ENCODE results near the gene KRT72. TPM values are rescaled to one million over a fixed set of nuclear protein-coding genes. Genes with fewer than 3 reads are reported as not detected.

Gene KRT72
- total and polyA plus RNA-seq, 2 experiments from 2014 or later = not detected

- WGBS (ENCODE audit: low lambda C conversion rate, missing lambda C conversion rate) = 50% methylated on average over 5 of the region's 5 CpGs
- H3K27ac ChIP-seq = peak overlapping the region; percentile 87
- no peak for TF ChIP-seq CTCF (IDR thresholded peaks at IDR 0.05; ENCODE audit: poor library complexity)
- no peak for TF ChIP-seq EZH2phosphoT487 (IDR thresholded peaks at IDR 0.05; ENCODE audit: low read depth, severe bottlenecking, unreplicated experiment)
- no peak for TF ChIP-seq EZH2 (IDR thresholded peaks at IDR 0.05; ENCODE audit: borderline replicate concordance)
- H3K9me2 ChIP-seq (replicated peaks; ENCODE audit: insufficient read depth) = no peaks in the 10 kb centered on the region
- H4K20me1 ChIP-seq (ENCODE audit: insufficient read depth, poor library complexity, severe bottlenecking) = no peaks in the 10 kb centered on the region
- peak overlapping the region; percentile 40 for H3K4me2 ChIP-seq
- peak; percentile 83 for DNase-seq (ENCODE audit: low spot score)
- no peaks in the 10 kb centered on the region for H3K27me3 ChIP-seq
- no peak overlapping the region for H2AFZ ChIP-seq
- H3K9me3 ChIP-seq (ENCODE audit: low read depth) = no peaks in the 10 kb centered on the region
- no peak overlapping the region for H3K4me3 ChIP-seq
- no peaks in the 10 kb centered on the region for H3K36me3 ChIP-seq (replicated peaks; ENCODE audit: insufficient read depth, low read depth)
- H3K79me2 ChIP-seq = no peaks in the 10 kb centered on the region
- H3K4me1 ChIP-seq (ENCODE audit: insufficient read depth) = peaks cover 20% of the 10 kb centered on the region
Observed at GRCh38 chr12:52539083-52539820, 62.0 kb downstream of the KRT72 start.

- DNase-seq (ENCODE audit: low spot score) = no peak
- 100% methylated on average over 3 of the region's 3 CpGs for WGBS (ENCODE audit: low lambda C conversion rate, missing lambda C conversion rate)
- no peak for TF ChIP-seq CTCF (IDR thresholded peaks at IDR 0.05; ENCODE audit: poor library complexity)
- no peak for TF ChIP-seq EZH2phosphoT487 (IDR thresholded peaks at IDR 0.05; ENCODE audit: low read depth, severe bottlenecking, unreplicated experiment)
- no peak for TF ChIP-seq EZH2 (IDR thresholded peaks at IDR 0.05; ENCODE audit: borderline replicate concordance)
Observed at GRCh38 chr12:52537101-52537500, 64.2 kb downstream of the KRT72 start.

More at GRCh38 chr12:52537101-52537500, 64.2 kb downstream of the KRT72 start:
- H3K9me2 ChIP-seq (replicated peaks; ENCODE audit: insufficient read depth) = no peaks in the 10 kb centered on the region
- no peak overlapping the region for H2AFZ ChIP-seq
- no peaks in the 10 kb centered on the region for H3K27me3 ChIP-seq
- no peaks in the 10 kb centered on the region for H3K79me2 ChIP-seq
- H3K36me3 ChIP-seq (replicated peaks; ENCODE audit: insufficient read depth, low read depth) = no peaks in the 10 kb centered on the region
- H3K9me3 ChIP-seq (ENCODE audit: low read depth) = no peaks in the 10 kb centered on the region
- peaks cover 20% of the 10 kb centered on the region for H3K4me1 ChIP-seq (ENCODE audit: insufficient read depth)
- H4K20me1 ChIP-seq (ENCODE audit: insufficient read depth, poor library complexity, severe bottlenecking) = no peaks in the 10 kb centered on the region
- no peak overlapping the region for H3K4me3 ChIP-seq
- H3K4me2 ChIP-seq = no peak overlapping the region
- H3K27ac ChIP-seq = no peak overlapping the region

Other genes starting within 250 kb of the KRT72 start
- gene KRT85, start 234.0 kb downstream of the KRT72 start, total RNA-seq = not detected in 2 replicates
- not detected in 2 replicates for gene KRT85, start 234.0 kb downstream of the KRT72 start, polyA plus RNA-seq
- not detected in 2 replicates for gene KRT84, start 215.8 kb downstream of the KRT72 start, total RNA-seq
- gene KRT84, start 215.8 kb downstream of the KRT72 start, polyA plus RNA-seq = not detected in 2 replicates
- not detected in 2 replicates for gene KRT82, start 195.1 kb downstream of the KRT72 start, total RNA-seq
- not detected in 2 replicates for gene KRT82, start 195.1 kb downstream of the KRT72 start, polyA plus RNA-seq
- not detected in 2 replicates for gene KRT75, start 167.1 kb downstream of the KRT72 start, total RNA-seq
- gene KRT75, start 167.1 kb downstream of the KRT72 start, polyA plus RNA-seq = not detected in 2 replicates
- 0.08 TPM in 1 of 2 replicates, not detected in the other for gene KRT6B, start 149.3 kb downstream of the KRT72 start, total RNA-seq
- gene KRT6B, start 149.3 kb downstream of the KRT72 start, polyA plus RNA-seq = 0.10 and 0.42 TPM in 2 replicates
- gene KRT6C, start 127.7 kb downstream of the KRT72 start, total RNA-seq = 0.07 and 0.32 TPM in 2 replicates
- gene KRT6C, start 127.7 kb downstream of the KRT72 start, polyA plus RNA-seq = 0.18 and 1.3 TPM in 2 replicates
- 5.5 and 6.8 TPM in 2 replicates for gene KRT6A, start 108.2 kb downstream of the KRT72 start, total RNA-seq
- gene KRT6A, start 108.2 kb downstream of the KRT72 start, polyA plus RNA-seq = 0.54 and 2.3 TPM in 2 replicates
- gene KRT5, start 81.1 kb downstream of the KRT72 start, total RNA-seq = 13.0 and 15.8 TPM in 2 replicates
- 7.4 and 11.3 TPM in 2 replicates for gene KRT5, start 81.1 kb downstream of the KRT72 start, polyA plus RNA-seq
- gene KRT71, start 48.3 kb downstream of the KRT72 start, total RNA-seq = not detected in 2 replicates
- not detected in 2 replicates for gene KRT71, start 48.3 kb downstream of the KRT72 start, polyA plus RNA-seq
- not detected in 2 replicates for gene KRT74, start 27.6 kb downstream of the KRT72 start, total RNA-seq
- not detected in 2 replicates for gene KRT74, start 27.6 kb downstream of the KRT72 start, polyA plus RNA-seq
- gene KRT73, start 17.1 kb upstream of the KRT72 start, total RNA-seq = not detected in 2 replicates
- gene KRT73, start 17.1 kb upstream of the KRT72 start, polyA plus RNA-seq = not detected in 2 replicates
- not detected in 2 replicates for gene KRT2, start 50.7 kb upstream of the KRT72 start, total RNA-seq
- not detected in 2 replicates for gene KRT2, start 50.7 kb upstream of the KRT72 start, polyA plus RNA-seq
- gene KRT1, start 78.9 kb upstream of the KRT72 start, total RNA-seq = 0.13 TPM in 1 of 2 replicates, not detected in the other
- not detected in 2 replicates for gene KRT1, start 78.9 kb upstream of the KRT72 start, polyA plus RNA-seq
- gene KRT77, start 102.1 kb upstream of the KRT72 start, total RNA-seq = not detected in 2 replicates
- gene KRT77, start 102.1 kb upstream of the KRT72 start, polyA plus RNA-seq = not detected in 2 replicates
- not detected in 2 replicates for gene KRT76, start 175.9 kb upstream of the KRT72 start, total RNA-seq
- gene KRT76, start 175.9 kb upstream of the KRT72 start, polyA plus RNA-seq = not detected in 2 replicates
- not detected in 2 replicates for gene KRT3, start 194.7 kb upstream of the KRT72 start, total RNA-seq
- gene KRT3, start 194.7 kb upstream of the KRT72 start, polyA plus RNA-seq = 0.43 TPM in 1 of 2 replicates, not detected in the other
- 8.7 and 9.6 TPM in 2 replicates for gene KRT4, start 212.7 kb upstream of the KRT72 start, total RNA-seq
- gene KRT4, start 212.7 kb upstream of the KRT72 start, polyA plus RNA-seq = 4.2 and 7.2 TPM in 2 replicates
- gene KRT79, start 232.8 kb upstream of the KRT72 start, total RNA-seq = 0.07 TPM in 1 of 2 replicates, not detected in the other
- gene KRT79, start 232.8 kb upstream of the KRT72 start, polyA plus RNA-seq = 0.44 TPM in 1 of 2 replicates, not detected in the other
- gene KRT78, start 247.5 kb upstream of the KRT72 start, total RNA-seq = 0.08 TPM in 1 of 2 replicates, not detected in the other
- gene KRT78, start 247.5 kb upstream of the KRT72 start, polyA plus RNA-seq = not detected in 2 replicates

Data from hepatocyte (in vitro differentiated cells).